HCT116 (cell line): ENCODE results near the gene MCM8. TPM values are rescaled to one million over a fixed set of nuclear protein-coding genes. Genes with fewer than 3 reads are reported as not detected.

Experiments
- ATAC-seq: fragments of 200-7000 bp; cut with Tn5 transposase; 2 replicates; pipeline ENCODE4 v1.9.1; 2020; ENCODE audit warnings: mild to moderate bottlenecking, moderate library complexity
- BruUV-seq: library from RNA; stranded (reverse); fragments of 400-500 nt; replicated peaks from 2 replicates; lab custom pipeline; 2021; lab: Mats Ljungman, UMichigan
- CTCF ChIA-PET: fragments of 300-600 bp; sonication (Branson Sonifier 250); formaldehyde crosslinking; loops from one replicate; lab custom pipeline; 2021; ENCODE audit warnings: antibody characterized with exemption; lab: Charles Lee
- POLR2A ChIA-PET: fragments of 300-600, 350-600 bp; sonication (Branson Sonifier 250); formaldehyde crosslinking; loops from one replicate; lab custom pipeline; 2021; ENCODE audit warnings: antibody characterized with exemption; lab: Charles Lee
- RAD21 ChIA-PET, 2 experiments: fragments of 300-600 bp; sonication (Branson Sonifier 250); formaldehyde crosslinking; loops; one replicate each; lab custom pipeline; 2023; ENCODE audit warnings: low total read pairs in 2 of 2; ENCODE audit not compliant: uncharacterized antibody in 2 of 2, unreplicated experiment in 2 of 2, low non-redundant PET in 1 of 2; lab: Charles Lee
- DNase-seq: peaks from one replicate; pipeline ENCODE4 v3.0.0-alpha.2; 2010; ENCODE audit warnings: low read depth, low spot score
- H2AFZ ChIP-seq: fragments of 200-600 bp; shearing (Covaris generic), sonication (generic); 2 replicates; pipeline ENCODE4 v1.6.1; 2017; ENCODE audit warnings: low read depth, mixed run types, mixed read lengths, antibody characterized with exemption, low read length; ENCODE audit not compliant: poor library complexity, severe bottlenecking
- H3K27ac ChIP-seq: 2 replicates; pipeline ENCODE4 v1.5.1; 2012; ENCODE audit warnings: low read depth, low read length
- H3K27me3 ChIP-seq: fragments of 200-600 bp; sonication (generic); 2 replicates; pipeline ENCODE4 v1.6.1; 2016; ENCODE audit warnings: mixed run types, low read length, mixed read lengths; ENCODE audit not compliant: insufficient read depth
- H3K36me3 ChIP-seq, 2 experiments: fragments of 200-500 bp in 1 of 2; fragments of 200-600 bp in 1 of 2; sonication (Bioruptor generic) in 1 of 2; sonication (generic) in 1 of 2; 2 replicates each; pipeline versions ENCODE4 v1.5.1 to v1.6.1; 2014 to 2016; ENCODE audit warnings: low read length in 2 of 2, inconsistent platforms in 1 of 2, mixed read lengths in 1 of 2, mixed run types in 1 of 2; ENCODE audit not compliant: insufficient read depth in 2 of 2, control insufficient read depth in 1 of 2
- H3K4me1 ChIP-seq, 2 experiments: fragments of 200-600 bp in 1 of 2; sonication (generic) in 1 of 2; 2 replicates each; pipeline versions ENCODE4 v1.5.1 to v1.6.1; 2012 to 2017; ENCODE audit warnings: low read length in 2 of 2, inconsistent platforms in 1 of 2, mild to moderate bottlenecking in 1 of 2, mixed read lengths in 1 of 2, mixed run types in 1 of 2, moderate library complexity in 1 of 2; ENCODE audit not compliant: insufficient read depth in 2 of 2, control insufficient read depth in 1 of 2
- H3K4me2 ChIP-seq: fragments of 200-600 bp; sonication (generic); 2 replicates; pipeline ENCODE4 v1.6.1; 2017; ENCODE audit warnings: mixed run types, low read length, mixed read lengths
- H3K4me3 ChIP-seq, 2 experiments: fragments of 200-600 bp in 1 of 2; sonication (generic) in 1 of 2; replicated peaks in 1 of 2; 2 replicates each; pipeline ENCODE4 v1.5.1; 2011 to 2016; ENCODE audit warnings: low read length in 2 of 2, control low read depth in 1 of 2, low read depth in 1 of 2, mild to moderate bottlenecking in 1 of 2, mixed read lengths in 1 of 2, mixed run types in 1 of 2
- H3K79me2 ChIP-seq: fragments of 200-600 bp; sonication (generic); 2 replicates; pipeline ENCODE4 v1.6.1; 2017; ENCODE audit warnings: mild to moderate bottlenecking, mixed run types, low read length, moderate library complexity, mixed read lengths; ENCODE audit not compliant: insufficient read depth
- H3K9ac ChIP-seq: fragments of 200-600 bp; sonication (generic); 2 replicates; pipeline ENCODE4 v1.6.1; 2016; ENCODE audit warnings: low read length, mixed read lengths
- H3K9me2 ChIP-seq: fragments of 200-600 bp; sonication (generic), shearing (Covaris generic); 2 replicates; pipeline ENCODE4 v1.6.1; 2017; ENCODE audit warnings: mixed run types, mild to moderate bottlenecking, moderate library complexity; ENCODE audit not compliant: insufficient read depth
- H3K9me3 ChIP-seq, 2 experiments: fragments of 200-500 bp in 1 of 2; fragments of 200-600 bp in 1 of 2; sonication (Bioruptor generic) in 1 of 2; sonication (generic) in 1 of 2; 2 replicates each; pipeline ENCODE4 v1.6.1; 2014 to 2017; ENCODE audit warnings: low read length in 2 of 2, mixed read lengths in 2 of 2, inconsistent platforms in 1 of 2, low read depth in 1 of 2, mild to moderate bottlenecking in 1 of 2, mixed run types in 1 of 2, moderate library complexity in 1 of 2; ENCODE audit not compliant: control insufficient read depth in 1 of 2, insufficient read depth in 1 of 2
- H4K20me1 ChIP-seq: fragments of 200-600 bp; sonication (generic), shearing (Covaris generic); 2 replicates; pipeline ENCODE4 v1.6.1; 2017; ENCODE audit warnings: mixed run types, mild to moderate bottlenecking, moderate library complexity; ENCODE audit not compliant: insufficient read depth
- EGR1 ChIP-seq: IDR thresholded peaks from 2 replicates; pipeline ENCODE4 v1.6.1; 2012; ENCODE audit warnings: low read depth
- EZH2phosphoT487 ChIP-seq: fragments of 200-600 bp; IDR thresholded peaks from 2 replicates; pipeline ENCODE4 v1.6.1; 2018; ENCODE audit warnings: antibody characterized with exemption, borderline replicate concordance
- SIN3A ChIP-seq: IDR thresholded peaks from 2 replicates; pipeline ENCODE4 v1.6.1; 2012; ENCODE audit warnings: low read depth
- SRF ChIP-seq: IDR thresholded peaks from 2 replicates; pipeline ENCODE4 v1.6.1; 2012; ENCODE audit warnings: low read depth
- YY1 ChIP-seq: IDR thresholded peaks from 2 replicates; pipeline ENCODE4 v1.6.1; 2011; ENCODE audit warnings: low read length, low read depth, moderate library complexity, mild to moderate bottlenecking; ENCODE audit not compliant: insufficient replicate concordance; ENCODE audit errors: extremely low read depth
- ZFX ChIP-seq: fragments of 450-650 bp; IDR thresholded peaks from 2 replicates; pipeline ENCODE4 v1.6.1; 2017
- intact Hi-C: fragments of 100-400 bp; cut with micrococcal nuclease; formaldehyde crosslinking; loops from 2 replicates; pipeline ENCODE4 v1.10.0; 2022
- total RNA-seq: library from RNA; stranded (reverse); gene quantifications from one replicate; pipeline ENCODE4 v1.2.1, GENCODE V29; 2021; ENCODE audit not compliant: unreplicated experiment
- TF ChIP-seq, protein P1 (sequence below): IDR thresholded peaks from 2 replicates; pipeline ENCODE4 v1.6.1; 2012; ENCODE audit warnings: low read depth
- TF ChIP-seq, protein P2 (sequence below): IDR thresholded peaks from 2 replicates; pipeline ENCODE4 v1.6.1; 2012

The MCM8 gene
- total RNA-seq, 1 experiment from 2014 or later: 21.9 TPM

DNA sequence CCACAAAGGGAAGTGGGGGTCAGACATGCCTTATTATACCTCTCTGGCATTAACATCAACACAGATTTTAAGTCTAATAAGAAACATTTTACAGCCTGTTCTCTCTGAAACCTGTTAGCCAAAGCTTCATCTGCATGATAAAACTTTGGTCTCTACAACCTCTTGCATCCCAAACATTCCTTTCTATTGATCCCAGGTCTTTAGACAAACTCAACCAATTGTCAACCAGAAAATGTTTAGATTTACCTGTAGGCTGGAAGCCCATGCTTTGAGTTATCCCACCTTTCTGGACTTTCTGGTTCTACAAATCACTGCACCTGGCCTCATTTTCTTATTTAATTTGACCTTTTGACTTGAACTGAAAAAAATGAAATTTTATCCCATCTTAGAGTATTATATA lies 20.8 kb downstream of the MCM8 start (continued):
- TF ChIP-seq, protein P1, sequence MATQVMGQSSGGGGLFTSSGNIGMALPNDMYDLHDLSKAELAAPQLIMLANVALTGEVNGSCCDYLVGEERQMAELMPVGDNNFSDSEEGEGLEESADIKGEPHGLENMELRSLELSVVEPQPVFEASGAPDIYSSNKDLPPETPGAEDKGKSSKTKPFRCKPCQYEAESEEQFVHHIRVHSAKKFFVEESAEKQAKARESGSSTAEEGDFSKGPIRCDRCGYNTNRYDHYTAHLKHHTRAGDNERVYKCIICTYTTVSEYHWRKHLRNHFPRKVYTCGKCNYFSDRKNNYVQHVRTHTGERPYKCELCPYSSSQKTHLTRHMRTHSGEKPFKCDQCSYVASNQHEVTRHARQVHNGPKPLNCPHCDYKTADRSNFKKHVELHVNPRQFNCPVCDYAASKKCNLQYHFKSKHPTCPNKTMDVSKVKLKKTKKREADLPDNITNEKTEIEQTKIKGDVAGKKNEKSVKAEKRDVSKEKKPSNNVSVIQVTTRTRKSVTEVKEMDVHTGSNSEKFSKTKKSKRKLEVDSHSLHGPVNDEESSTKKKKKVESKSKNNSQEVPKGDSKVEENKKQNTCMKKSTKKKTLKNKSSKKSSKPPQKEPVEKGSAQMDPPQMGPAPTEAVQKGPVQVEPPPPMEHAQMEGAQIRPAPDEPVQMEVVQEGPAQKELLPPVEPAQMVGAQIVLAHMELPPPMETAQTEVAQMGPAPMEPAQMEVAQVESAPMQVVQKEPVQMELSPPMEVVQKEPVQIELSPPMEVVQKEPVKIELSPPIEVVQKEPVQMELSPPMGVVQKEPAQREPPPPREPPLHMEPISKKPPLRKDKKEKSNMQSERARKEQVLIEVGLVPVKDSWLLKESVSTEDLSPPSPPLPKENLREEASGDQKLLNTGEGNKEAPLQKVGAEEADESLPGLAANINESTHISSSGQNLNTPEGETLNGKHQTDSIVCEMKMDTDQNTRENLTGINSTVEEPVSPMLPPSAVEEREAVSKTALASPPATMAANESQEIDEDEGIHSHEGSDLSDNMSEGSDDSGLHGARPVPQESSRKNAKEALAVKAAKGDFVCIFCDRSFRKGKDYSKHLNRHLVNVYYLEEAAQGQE: no peak
- TF ChIP-seq EZH2phosphoT487 (no peak), SIN3A (no peak), YY1 (no peak)
- TF ChIP-seq, protein P2, sequence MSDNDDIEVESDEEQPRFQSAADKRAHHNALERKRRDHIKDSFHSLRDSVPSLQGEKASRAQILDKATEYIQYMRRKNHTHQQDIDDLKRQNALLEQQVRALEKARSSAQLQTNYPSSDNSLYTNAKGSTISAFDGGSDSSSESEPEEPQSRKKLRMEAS: no peak

DNA sequence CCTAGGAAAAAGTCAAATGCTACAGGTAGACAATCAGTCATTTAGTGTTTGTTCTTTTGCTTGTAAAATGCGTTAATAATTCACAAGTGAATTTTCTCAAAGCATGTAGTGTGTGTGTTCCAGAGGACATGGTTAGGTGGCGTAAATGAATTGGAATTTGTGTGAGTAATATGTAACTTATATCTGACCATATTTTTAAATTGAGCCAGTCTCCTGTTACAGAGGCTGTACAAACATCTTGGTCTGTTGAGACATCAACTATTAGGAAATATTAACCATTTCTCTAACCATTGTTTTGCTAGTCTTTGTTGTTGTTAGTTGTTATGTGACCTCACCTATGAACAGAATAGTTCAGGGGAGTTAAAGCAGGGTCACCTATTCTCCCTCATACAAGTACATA lies 22.7 kb downstream of the MCM8 start:
- Histone ChIP-seq H3K4me2 (no peak overlapping the region), H3K4me1 (peaks cover 0 to 4% of the 10 kb centered on the region in 2 experiments; a peak in 1 of 4 replicates), H4K20me1 (peaks cover 4% of the 10 kb centered on the region; the same call in 1 of the 2 replicates), H3K79me2 (peaks cover 5% of the 10 kb centered on the region; the same call in 1 of the 2 replicates), H3K9me2 (no peaks in the 10 kb centered on the region), H3K9ac (no peak overlapping the region), H3K27me3 (no peaks in the 10 kb centered on the region), H3K4me3 (no peak overlapping the region), H2AFZ (no peak overlapping the region), H3K9me3 (no peaks in the 10 kb centered on the region)
- ChIA-PET RAD21 (no interaction called here), CTCF (no interaction called here)
- intact Hi-C loops: no loop called here
- no TSS peak for BruUV-seq
- ATAC-seq: no peak
- DNase-seq: no peak
- TF ChIP-seq EZH2phosphoT487 (no peak), ZFX (no peak), EGR1 (no peak), SRF (no peak)
- TF ChIP-seq, protein P2: no peak
- TF ChIP-seq, all 23 proteins: peak for 0
- H3K27ac ChIP-seq: no peak overlapping the region
- H3K36me3 ChIP-seq: peaks cover 12 to 25% of the 10 kb centered on the region in 2 experiments; a peak in 3 of 4 replicates
- POLR2A ChIA-PET: no interaction called here
